Heart right ventricle (tissue), 16 donors: ENCODE results near the gene DUS3L. TPM values are rescaled to one million over a fixed set of nuclear protein-coding genes. Genes with fewer than 3 reads are reported as not detected.

Source experiments
- ATAC-seq, 8 donors: fragments of 200-7000 bp; cut with Tn5 transposase; one replicate each; pipeline ENCODE4 v1.9.1; 2020; ENCODE audit warnings: mild to moderate bottlenecking in 8 of 8, moderate library complexity in 8 of 8, moderate number of reproducible peaks in 1 of 8
- DNase-seq, 2 donors: peaks; one replicate each; pipeline ENCODE4 v3.0.0-alpha.2; 2020
- H3K27ac ChIP-seq, 10 donors: fragments of 200-600 bp; sonication (generic) in 2 of 10; one replicate each; pipeline versions ENCODE4 v1.5.0 to v1.8.0; 2020 to 2022; ENCODE audit warnings: mild to moderate bottlenecking in 3 of 10
- H3K27me3 ChIP-seq, 7 donors: fragments of 200-600 bp; one replicate each; pipeline ENCODE4 v1.8.0; 2021 to 2022; ENCODE audit warnings: mild to moderate bottlenecking in 2 of 7
- H3K36me3 ChIP-seq, 9 donors: fragments of 200-600 bp; sonication (generic) in 1 of 9; one replicate each; pipeline versions ENCODE4 v1.5.0 to v1.8.0; 2020 to 2022; ENCODE audit warnings: mild to moderate bottlenecking in 2 of 9
- H3K4me1 ChIP-seq, 9 donors: fragments of 200-600 bp; sonication (generic) in 1 of 9; one replicate each; pipeline versions ENCODE4 v1.5.0 to v1.8.0; 2020 to 2022; ENCODE audit warnings: mild to moderate bottlenecking in 4 of 9
- H3K4me3 ChIP-seq, 10 donors: fragments of 200-600 bp; sonication (generic) in 2 of 10; one replicate each; pipeline versions ENCODE4 v1.5.0 to v1.8.0; 2020 to 2022; ENCODE audit warnings: mild to moderate bottlenecking in 7 of 10, moderate library complexity in 2 of 10
- H3K9me3 ChIP-seq, 11 donors: fragments of 200-600 bp in 10 of 11; sonication (generic) in 2 of 11; one replicate each; pipeline versions ENCODE4 v1.5.0 to v1.8.0; 2013 to 2022; ENCODE audit warnings: mild to moderate bottlenecking in 2 of 11, control low read depth in 1 of 11, moderate library complexity in 1 of 11
- WGBS, 2 donors: extraction: QIAGEN DNeasy Blood & Tissue Kit; methylation state at CpG; one replicate each; pipeline ENCODE4 v1.1.7; 2013; ENCODE audit warnings: inconsistent platforms in 1 of 2; 5-methylcytosine and 5-hydroxymethylcytosine counted together
- intact Hi-C, 10 donors: fragments of 100-400 bp; cut with DNase I; formaldehyde crosslinking; loops; one replicate each; pipeline versions ENCODE4 v1.11.1 to v1.14.2; 2022
- long read RNA-seq, 3 donors: library from polyadenylated mRNA; unstranded; transcript quantifications; one replicate each; pipeline ENCODE4 v2.0.0, GENCODE V29; 2020 to 2021
- polyA plus RNA-seq, 2 donors: library from polyadenylated mRNA; stranded (reverse); fragments of 200-250 nt; gene quantifications; one replicate each; pipeline ENCODE4 v1.2.3, GENCODE V29; 2013
- total RNA-seq, 10 donors: library from RNA; stranded (reverse); fragmentation: NEBNext Ultra II Directional in 3 of 10; extraction: Animal tissue kit (Norgen Biotek cat#: 25700) in 3 of 10; gene quantifications; one replicate each; pipeline versions ENCODE4 v1.2.1 to v1.2.4, GENCODE V29; 2021 to 2023
- TF ChIP-seq, protein P1 (sequence below), 9 donors: fragments of 200-600 bp; sonication (generic) in 2 of 9; IDR thresholded peaks; one replicate each; pipeline versions ENCODE4 v1.5.0 to v1.8.0; 2021 to 2022; ENCODE audit warnings: antibody characterized with exemption in 9 of 9, mild to moderate bottlenecking in 5 of 9, moderate library complexity in 1 of 9
- donor health status: Arrhythmogenic right ventricular cardiomyopathy.
- donor health status: ischemic (EF 13 %, LVEDD 7.1; RV severe dilation, severe dysfunction).
- donor health status: healthy with polysubstance abuse.
- donor health status: DM: no; HTN: yes; CAD: no.
- donor health status: DM: no; HTN: no; CAD: no.
- donor health status: ischemic (EF 25% LVEDD 6.9; RV normal size, moderate dysfunction).
- donor health status: ischemic (EF 25% LVEDD 5.7; RV mildly dilated, moderate dysfunction).
- donor health status: healthy.
- donor health status: DM: yes; HTN: yes; CAD: no.
- donor health status: Ischemic cardiomyopathy.
- donor health status: ischemic (EF 35%, LVEDD 5.7; RV mildly dilated, moderate dysfunction).
- donor health status: nonischemic (EF 11% LVEDD 7.7; RV severe dilation, severe dysfunction).
- donor health status: DM: yes; HTN: yes; CAD: no.
- donor health status: PGD.
- donor health status: ischemic (EF 29% LVEDD 5.4; RV normal size, mild dysfunction).
- donor health status: nonischemic (EF 23%, LVEDD 6.1; RV moderate dilation, normal function).

Gene DUS3L
- total RNA-seq (10 to 100 TPM; 11.5 to 27.8 (median 14.2) TPM), polyA plus RNA-seq (10 to 100 TPM; 22.7 to 37.7 TPM)
- long read RNA-seq, donor 1, transcript DUS3L-201 (13 exons, 2,113 nt): major isoform, 8 of 21 reads
- long read RNA-seq, donor 1, partial matches to known transcripts: 9 of 21 reads
- long read RNA-seq, donor 1, other reads (novel, unspliced or antisense): 4 of 21 reads
- long read RNA-seq, donor 2, transcript DUS3L-201 (13 exons, 2,113 nt): major isoform, 11 of 28 reads
- long read RNA-seq, donor 2, partial matches to known transcripts: 11 of 28 reads
- long read RNA-seq, donor 2, other reads (novel, unspliced or antisense): 6 of 28 reads
- long read RNA-seq, donor 3, transcript DUS3L-201 (13 exons, 2,113 nt): major isoform, 22 of 49 reads
- long read RNA-seq, donor 3, partial matches to known transcripts: 17 of 49 reads
- long read RNA-seq, donor 3, other reads (novel, unspliced or antisense): 10 of 49 reads

GRCh38 chr19:5790559-5791520 is at the start of gene DUS3L:
DUS3L (minus strand) TSS chr19:5791163; CDS start chr19:5791141, 22 bp downstream.
- intact Hi-C loops: loop anchor here in 3 of 10 donors (1.0 to 5.0 kb wide), 4 partner anchors 70 to 187 kb away; partner anchors contain the start of genes SAFB (in 2 of the 3), SAFB2 (in 2 of the 3), CATSPERD (in 1 of the 3) and LONP1 (in 1 of the 3)
- Histone ChIP-seq H3K36me3 (peaks cover 13 to 43% (median 39%) of the 10 kb centered on the region in 9 donors), H3K27ac (peak within 1 kb of the TSS; percentile 85 to 100 (median 97)), H3K4me1 (peaks cover 2 to 9% (median 6%) of the 10 kb centered on the region in 9 donors), H3K4me3 (peak within 1 kb of the TSS; percentile 65 to 92 (median 84)), H3K27me3 (no peaks in the 10 kb centered on the region), H3K9me3 (no peaks in the 10 kb centered on the region)
- TF ChIP-seq, protein P1, sequence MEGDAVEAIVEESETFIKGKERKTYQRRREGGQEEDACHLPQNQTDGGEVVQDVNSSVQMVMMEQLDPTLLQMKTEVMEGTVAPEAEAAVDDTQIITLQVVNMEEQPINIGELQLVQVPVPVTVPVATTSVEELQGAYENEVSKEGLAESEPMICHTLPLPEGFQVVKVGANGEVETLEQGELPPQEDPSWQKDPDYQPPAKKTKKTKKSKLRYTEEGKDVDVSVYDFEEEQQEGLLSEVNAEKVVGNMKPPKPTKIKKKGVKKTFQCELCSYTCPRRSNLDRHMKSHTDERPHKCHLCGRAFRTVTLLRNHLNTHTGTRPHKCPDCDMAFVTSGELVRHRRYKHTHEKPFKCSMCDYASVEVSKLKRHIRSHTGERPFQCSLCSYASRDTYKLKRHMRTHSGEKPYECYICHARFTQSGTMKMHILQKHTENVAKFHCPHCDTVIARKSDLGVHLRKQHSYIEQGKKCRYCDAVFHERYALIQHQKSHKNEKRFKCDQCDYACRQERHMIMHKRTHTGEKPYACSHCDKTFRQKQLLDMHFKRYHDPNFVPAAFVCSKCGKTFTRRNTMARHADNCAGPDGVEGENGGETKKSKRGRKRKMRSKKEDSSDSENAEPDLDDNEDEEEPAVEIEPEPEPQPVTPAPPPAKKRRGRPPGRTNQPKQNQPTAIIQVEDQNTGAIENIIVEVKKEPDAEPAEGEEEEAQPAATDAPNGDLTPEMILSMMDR (IDR thresholded peaks at IDR 0.05): no peak
- ATAC-seq (peak; percentile 96 to 99 (median 98)), DNase-seq (peak; percentile 95 to 96)
- 10% methylated on average over 72 of the region's 72 CpGs for WGBS, 2 donors

DNA sequence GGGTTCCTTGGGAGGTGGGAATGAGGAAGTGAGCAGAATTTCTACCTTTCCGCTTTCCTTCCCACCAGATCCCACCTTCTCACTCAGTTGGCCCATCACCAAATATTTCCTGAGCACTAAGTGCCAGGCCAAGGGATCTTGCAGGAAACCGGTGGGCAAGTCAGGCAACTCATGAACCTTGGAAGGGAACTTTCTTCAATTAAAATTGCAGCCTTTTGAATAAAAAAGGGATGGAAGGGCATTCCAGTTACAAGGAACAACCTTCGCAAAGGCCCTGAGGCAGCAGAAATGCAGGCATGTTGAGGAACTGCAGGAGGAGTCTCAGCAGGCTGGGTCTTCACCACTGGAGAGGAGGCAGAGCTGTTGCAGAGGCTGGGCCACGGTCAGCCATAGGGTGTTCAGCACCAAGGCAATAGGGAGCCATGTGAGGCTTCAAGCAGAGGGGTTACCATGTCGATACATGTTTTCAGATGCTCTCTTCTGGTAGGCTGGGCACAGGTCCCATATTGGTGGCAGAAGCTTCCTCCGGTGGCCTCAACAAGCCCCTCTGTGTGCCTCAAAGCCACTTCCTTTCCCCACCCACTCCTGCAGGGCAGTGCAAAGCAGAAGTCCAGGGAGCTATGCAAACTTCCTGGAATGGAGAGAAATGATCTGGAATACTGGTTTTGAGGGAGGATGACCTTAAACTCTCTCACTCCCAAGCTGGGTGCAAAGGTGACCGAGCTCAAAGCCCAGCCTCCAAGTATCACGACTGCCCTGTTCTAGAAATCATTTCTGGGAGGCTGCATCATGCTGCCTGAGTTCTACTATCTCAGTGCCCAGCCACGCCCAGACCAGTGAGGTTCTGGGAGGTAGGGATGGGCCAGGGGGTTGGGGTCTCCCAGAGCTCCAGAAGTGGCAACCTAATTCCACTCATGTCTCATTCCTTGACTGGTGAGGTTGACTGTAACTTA is 48.4 kb upstream of the DUS3L start, which contains the start of gene FUT6:
Gene FUT6, minus strand, starts transcription at position 638 of the 953 bp plus-strand sequence. CDS start 7,135 bp downstream, outside the sequence.
- H3K9me3 ChIP-seq: no peaks in the 10 kb centered on the region
- H3K4me1 ChIP-seq: peaks cover 0 to 7% (median 0%) of the 10 kb centered on the region in 9 donors
- intact Hi-C loops: loop anchor here in 1 of 10 donors (10.0 kb wide), 1 partner anchor 45 kb away; no protein-coding TSS in a partner anchor
- H3K4me3 ChIP-seq: no peak within 1 kb of the TSS
- WGBS, 2 donors: 77 to 87% methylated on average over 9 of the region's 9 CpGs
- TF ChIP-seq, protein P1 (IDR thresholded peaks at IDR 0.05): no peak
- DNase-seq (no peak), ATAC-seq (peak in 1 of 8 donors; percentile 13)
- no peaks in the 10 kb centered on the region for H3K27me3 ChIP-seq
- no peak within 1 kb of the TSS for H3K27ac ChIP-seq
- no peaks in the 10 kb centered on the region for H3K36me3 ChIP-seq

GRCh38 chr19:5838353-5839064 is 47.5 kb upstream of the DUS3L start:
- Histone ChIP-seq H3K36me3 (no peaks in the 10 kb centered on the region), H3K27me3 (no peaks in the 10 kb centered on the region), H3K4me3 (no peak overlapping the region), H3K4me1 (peaks cover 0 to 7% (median 0%) of the 10 kb centered on the region in 9 donors), H3K27ac (no peak overlapping the region), H3K9me3 (no peaks in the 10 kb centered on the region)
- no peak for DNase-seq
- intact Hi-C loops: loop anchor here in 1 of 10 donors (10.0 kb wide), 1 partner anchor 46 kb away; no protein-coding TSS in a partner anchor
- ATAC-seq: no peak
- TF ChIP-seq, protein P1 (IDR thresholded peaks at IDR 0.05): no peak
- WGBS, 2 donors: 74 to 77% methylated on average over 20 of the region's 20 CpGs
